ENCODE results near the gene LGALS9C.
"Not testable (repeated sequence)": the region's sequence is repeated elsewhere in the genome, so short reads cannot be mapped to it uniquely, and the experiment has no call there.

The LGALS9C gene

GRCh38 chr17:18476508-18477308, at the start of gene LGALS9C:
TSS of gene LGALS9C (plus strand) at chr17:18476789. CDS start at chr17:18476855, 66 bp downstream.
- not testable (repeated sequence) for DNase-seq

GRCh38 chr17:18432206-18432605, 44.4 kb upstream of the LGALS9C start:
- not testable (repeated sequence) for DNase-seq

- not testable (repeated sequence) for DNase-seq
Measured at GRCh38 chr17:18439465-18439870, 37.1 kb upstream of the LGALS9C start.

GRCh38 chr17:18442093-18442492, 34.5 kb upstream of the LGALS9C start:
- not testable (repeated sequence) for DNase-seq

DNA sequence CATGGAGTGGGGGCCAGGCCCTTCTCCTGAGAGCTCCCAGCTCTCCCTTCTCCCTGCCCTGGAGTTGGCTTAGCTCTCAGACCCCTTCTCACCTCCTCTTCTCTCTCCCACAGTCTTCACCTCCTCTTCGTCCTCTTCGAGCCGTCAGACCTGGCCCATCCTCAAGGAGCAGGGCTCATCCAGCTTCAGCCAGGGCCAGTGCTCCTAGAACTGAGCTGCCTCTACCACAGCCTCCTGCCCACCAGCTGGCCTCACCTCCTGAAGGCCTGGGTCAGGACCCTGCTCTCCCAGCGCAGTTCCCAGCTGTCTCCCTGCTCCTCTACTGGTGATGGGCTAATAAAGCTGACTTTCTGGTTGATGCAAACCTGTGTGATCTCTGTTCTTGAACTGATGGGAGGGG, 34.1 kb upstream of the LGALS9C start:
- DNase-seq = not testable (repeated sequence)

- DNase-seq = not testable (repeated sequence)
Measured at GRCh38 chr17:18447476-18448205, 28.9 kb upstream of the LGALS9C start.

- not testable (repeated sequence) for DNase-seq
Measured at GRCh38 chr17:18448311-18448710, 28.3 kb upstream of the LGALS9C start.

DNA sequence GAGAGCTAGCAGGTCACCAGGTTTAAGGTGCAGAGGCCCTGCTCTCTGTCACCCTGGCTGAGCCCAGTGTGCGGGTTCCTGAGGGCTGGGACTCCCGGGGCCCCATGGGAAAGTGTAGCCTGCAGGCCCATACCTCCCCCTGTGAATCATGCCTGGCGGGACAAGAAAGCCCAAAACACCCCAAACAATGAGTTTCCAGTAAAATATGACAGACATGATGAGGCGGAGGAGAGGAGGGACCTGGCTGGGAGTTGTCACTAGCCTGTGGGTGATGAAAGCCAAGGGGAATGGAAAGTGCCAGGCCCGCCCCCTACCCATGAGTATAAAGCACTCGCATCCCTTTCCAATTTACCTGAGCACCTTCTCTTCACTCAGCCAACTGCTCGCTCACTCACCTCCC, 26.8 kb upstream of the LGALS9C start:
- DNase-seq = not testable (repeated sequence)

DNA sequence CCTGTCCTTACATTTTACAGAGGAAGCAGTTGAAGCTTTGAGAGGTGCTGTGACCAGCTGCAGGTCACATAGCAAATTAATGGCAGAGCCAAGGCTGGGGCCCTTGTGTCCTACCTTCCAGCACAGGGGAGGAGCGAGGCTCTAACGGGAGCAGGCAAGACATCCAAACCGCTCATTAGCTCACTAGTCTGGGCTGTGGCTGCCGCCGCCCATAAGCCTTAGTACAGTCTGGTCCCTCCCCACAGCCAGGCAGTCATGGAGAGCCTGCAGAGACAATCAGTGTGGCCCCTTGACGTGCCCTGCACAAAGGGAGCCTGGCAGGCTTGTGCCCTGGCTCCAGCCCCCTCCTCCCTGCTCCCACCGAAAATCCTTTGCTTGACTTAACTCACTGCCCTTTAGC, 25.6 kb upstream of the LGALS9C start:
- not testable (repeated sequence) for DNase-seq

- not testable (repeated sequence) for DNase-seq
Measured at GRCh38 chr17:18451969-18452368, 24.6 kb upstream of the LGALS9C start.

GRCh38 chr17:18459035-18459434, 17.6 kb upstream of the LGALS9C start:
- not testable (repeated sequence) for DNase-seq

GRCh38 chr17:18463831-18464502, 12.6 kb upstream of the LGALS9C start:
- DNase-seq = not testable (repeated sequence)

- not testable (repeated sequence) for DNase-seq
Measured at GRCh38 chr17:18466250-18466983, 10.2 kb upstream of the LGALS9C start.

- DNase-seq = not testable (repeated sequence)
Measured at GRCh38 chr17:18467001-18467400, 9.6 kb upstream of the LGALS9C start.

DNA sequence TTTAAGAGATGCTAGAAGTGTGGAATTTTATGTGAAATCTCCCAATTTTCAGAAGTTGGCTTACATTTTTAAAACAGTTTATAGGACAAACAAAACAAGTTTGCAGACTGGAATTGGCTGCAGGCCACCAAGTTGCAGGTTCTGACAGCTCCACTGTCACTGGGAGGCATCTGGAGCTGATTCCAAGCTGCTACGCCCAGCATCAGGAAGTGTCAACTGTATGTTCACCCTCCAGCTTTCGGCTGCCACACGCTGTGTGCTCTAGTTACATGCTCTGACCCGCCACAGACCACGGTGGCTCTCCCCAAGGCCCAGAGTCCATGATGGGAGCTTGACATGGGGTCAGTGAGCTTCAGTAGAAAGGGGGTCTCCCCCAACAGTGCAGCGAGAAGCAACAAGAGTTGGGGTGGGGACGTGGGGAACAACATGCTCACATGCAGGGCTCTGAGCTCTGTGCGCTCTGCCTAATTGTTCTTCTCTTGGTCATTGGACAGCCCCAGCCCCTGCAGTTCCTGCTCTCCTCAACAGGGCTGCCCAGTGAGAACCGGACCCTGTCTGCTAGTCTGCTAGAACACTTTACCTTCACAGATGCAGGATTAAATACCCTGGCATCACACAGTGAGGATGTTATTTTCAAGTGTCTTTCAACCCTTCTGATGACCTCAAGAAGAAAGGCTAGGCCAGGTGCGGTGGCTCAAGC, 8.0 kb upstream of the LGALS9C start:
- DNase-seq = not testable (repeated sequence)

DNA sequence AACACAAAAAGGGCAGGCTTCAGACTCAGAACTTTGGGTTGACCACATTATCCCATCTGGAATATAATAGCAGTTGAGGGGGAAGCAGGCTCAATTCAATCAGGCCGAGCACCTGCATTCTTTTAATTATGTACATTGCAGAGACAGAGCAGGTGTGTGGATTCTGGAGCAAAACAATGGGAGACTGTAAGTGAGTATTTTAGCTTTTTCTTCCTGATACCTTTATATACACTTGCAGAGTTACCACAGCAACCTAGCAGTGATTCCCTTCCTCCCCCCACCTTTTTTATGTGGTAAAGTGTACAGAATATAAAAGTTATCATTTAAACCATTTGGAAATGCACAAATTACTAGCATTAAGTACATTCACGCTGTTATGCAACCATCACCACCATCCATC, 6.8 kb upstream of the LGALS9C start:
- DNase-seq = not testable (repeated sequence)

DNA sequence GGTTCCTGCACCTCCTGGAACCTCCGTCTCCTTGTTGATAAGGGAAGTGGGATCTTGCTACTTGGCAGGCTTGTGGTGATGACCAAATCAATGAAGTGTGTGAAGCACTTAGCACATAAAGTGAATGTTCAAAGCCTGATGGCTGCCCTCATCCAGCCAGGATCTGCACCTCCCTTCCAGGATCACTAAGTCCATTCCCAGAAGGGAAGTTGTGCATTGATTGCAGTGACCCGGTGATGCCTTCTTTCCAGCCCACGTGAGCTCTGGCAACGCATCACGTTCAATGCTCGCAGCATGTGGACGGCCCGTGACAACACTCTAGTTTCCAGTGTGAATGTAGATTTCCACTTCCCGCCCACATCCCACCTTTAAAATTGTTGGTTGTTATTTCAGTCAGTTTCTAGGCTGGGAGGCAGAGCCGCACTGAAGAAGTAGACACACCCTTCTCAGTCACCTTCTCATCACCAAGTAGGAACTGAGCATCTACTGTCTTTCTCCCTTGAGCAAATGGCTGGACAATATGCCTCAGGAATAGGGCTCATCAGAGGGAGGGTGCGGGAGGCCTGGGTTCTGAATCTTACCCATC, 6.2 kb upstream of the LGALS9C start:
- DNase-seq = not testable (repeated sequence)

- not testable (repeated sequence) for DNase-seq
Measured at GRCh38 chr17:18473967-18474366, 2.6 kb upstream of the LGALS9C start.

- not testable (repeated sequence) for DNase-seq
Measured at GRCh38 chr17:18474754-18475153, 1.8 kb upstream of the LGALS9C start.

DNA sequence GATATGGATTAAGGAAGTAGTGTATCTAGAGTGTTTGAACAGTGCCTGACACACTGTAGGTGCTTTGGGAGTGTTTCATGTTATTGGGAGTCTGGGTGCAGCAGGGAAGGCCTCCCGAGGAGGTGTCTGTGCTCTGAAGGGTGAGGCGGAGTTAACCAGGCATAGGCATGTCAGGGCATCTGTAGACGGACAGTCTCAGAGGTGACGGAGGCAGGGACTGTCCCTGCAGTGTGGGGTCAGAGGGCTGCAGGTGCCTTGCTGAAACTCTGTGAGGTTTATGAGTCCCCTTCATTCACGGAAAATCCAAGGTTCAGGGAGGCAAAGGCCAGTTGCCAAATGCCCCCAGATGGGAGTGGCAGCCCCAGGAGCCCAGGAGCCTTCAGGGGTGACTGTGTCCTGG, 778 bp downstream of the LGALS9C start:
- not testable (repeated sequence) for DNase-seq

GRCh38 chr17:18478362-18478761, 1.8 kb downstream of the LGALS9C start:
- not testable (repeated sequence) for DNase-seq

Data from Kasumi-1 (cell line).